Epithelial cell of prostate (primary cell): Measurements from ENCODE around the gene SELENOI.
"Not testable (repeated sequence)": the region's sequence is repeated elsewhere in the genome, so short reads cannot be mapped to it uniquely, and the experiment has no call there.

Experiments
- DNase-seq: peaks from one replicate; pipeline ENCODE4 v3.0.0-alpha.2; 2011; ENCODE audit warnings: low read depth, low spot score
- H3K27ac ChIP-seq: fragments of 450-650 bp; 2 replicates; pipeline ENCODE4 v1.5.1; 2017; ENCODE audit warnings: mild to moderate bottlenecking

Gene SELENOI

GRCh38 chr2:26355038-26355995 is 9.4 kb downstream of the SELENOI start:
- peak overlapping the region; percentile 86 for H3K27ac ChIP-seq
- DNase-seq = peak; percentile 99

GRCh38 chr2:26356111-26356510 is 10.2 kb downstream of the SELENOI start:
- peak overlapping the region; percentile 86 for H3K27ac ChIP-seq
- DNase-seq = no peak

GRCh38 chr2:26356771-26357170 is 10.8 kb downstream of the SELENOI start:
- no peak for DNase-seq
- H3K27ac ChIP-seq = peak overlapping the region; percentile 86

GRCh38 chr2:26359886-26360473 is 14.0 kb downstream of the SELENOI start:
- no peak overlapping the region for H3K27ac ChIP-seq
- DNase-seq = no peak

GRCh38 chr2:26363323-26363722 is 17.4 kb downstream of the SELENOI start:
- no peak for DNase-seq
- peak overlapping the region; percentile 7 for H3K27ac ChIP-seq

- H3K27ac ChIP-seq = no peak overlapping the region
Measured at GRCh38 chr2:26363958-26364357, 18.0 kb downstream of the SELENOI start.

GRCh38 chr2:26364669-26365068 is 18.7 kb downstream of the SELENOI start:
- no peak for DNase-seq

More at GRCh38 chr2:26363958-26364357, 18.0 kb downstream of the SELENOI start:
- DNase-seq = no peak

GRCh38 chr2:26366957-26367356 is 21.0 kb downstream of the SELENOI start:
- no peak overlapping the region for H3K27ac ChIP-seq
- no peak for DNase-seq

More at GRCh38 chr2:26364669-26365068, 18.7 kb downstream of the SELENOI start:
- H3K27ac ChIP-seq = no peak overlapping the region

- not testable (repeated sequence) for H3K27ac ChIP-seq, DNase-seq
Measured at GRCh38 chr2:26369664-26370063, 23.7 kb downstream of the SELENOI start.

GRCh38 chr2:26370909-26371308 is 25.0 kb downstream of the SELENOI start:
- not testable (repeated sequence) for DNase-seq, H3K27ac ChIP-seq

- no peak overlapping the region for H3K27ac ChIP-seq
- DNase-seq = no peak
Measured at GRCh38 chr2:26376799-26377198, 30.9 kb downstream of the SELENOI start.

GRCh38 chr2:26380281-26380680 is 34.3 kb downstream of the SELENOI start:
- no peak overlapping the region for H3K27ac ChIP-seq
- no peak for DNase-seq

GRCh38 chr2:26382564-26382963 is 36.6 kb downstream of the SELENOI start:
- H3K27ac ChIP-seq = no peak overlapping the region
- DNase-seq = no peak

GRCh38 chr2:26384183-26384582 is 38.2 kb downstream of the SELENOI start:
- peak overlapping the region; percentile 6 for H3K27ac ChIP-seq
- no peak for DNase-seq

GRCh38 chr2:26384597-26384996 is 38.7 kb downstream of the SELENOI start:
- no peak overlapping the region for H3K27ac ChIP-seq
- DNase-seq = no peak

GRCh38 chr2:26387189-26387588 is 41.2 kb downstream of the SELENOI start:
- no peak for DNase-seq
- H3K27ac ChIP-seq = no peak overlapping the region

GRCh38 chr2:26394694-26395093 is 48.8 kb downstream of the SELENOI start:
- no peak overlapping the region for H3K27ac ChIP-seq
- DNase-seq = no peak

GRCh38 chr2:26395394-26395793 is 49.5 kb downstream of the SELENOI start:
- no peak overlapping the region for H3K27ac ChIP-seq
- DNase-seq = no peak

- H3K27ac ChIP-seq = no peak overlapping the region
- DNase-seq = no peak
Measured at GRCh38 chr2:26396734-26397298, 50.9 kb downstream of the SELENOI start.

- DNase-seq = no peak
Measured at GRCh38 chr2:26399771-26400376, 53.9 kb downstream of the SELENOI start.

GRCh38 chr2:26400723-26401122 is 54.8 kb downstream of the SELENOI start:
- H3K27ac ChIP-seq = peak overlapping the region; percentile 74
- peak; percentile 12 for DNase-seq

More at GRCh38 chr2:26399771-26400376, 53.9 kb downstream of the SELENOI start:
- H3K27ac ChIP-seq = peak overlapping the region; percentile 74
